Panc1 (cell line): Measurements from ENCODE around the gene TRAF6. TPM values are rescaled to one million over a fixed set of nuclear protein-coding genes. Genes with fewer than 3 reads are reported as not detected.

Experiments used
- ATAC-seq: fragments of 200-7000 bp; cut with Tn5 transposase; 2 replicates; pipeline ENCODE4 v1.9.1; 2020; ENCODE audit warnings: mild to moderate bottlenecking, moderate library complexity
- BruUV-seq: library from RNA; stranded (reverse); fragments of 400-500 nt; replicated peaks from 2 replicates; lab custom pipeline; 2021; lab: Mats Ljungman, UMichigan
- CTCF ChIA-PET: fragments of 300-600 bp; sonication (Branson Sonifier 250); formaldehyde crosslinking; loops from one replicate; lab custom pipeline; 2022; ENCODE audit warnings: antibody characterized with exemption; lab: Charles Lee
- POLR2A ChIA-PET: fragments of 300-600 bp; sonication (Branson Sonifier 250); formaldehyde crosslinking; loops from one replicate; lab custom pipeline; 2022; ENCODE audit warnings: antibody characterized with exemption; lab: Charles Lee
- DNase-seq: peaks from one replicate; pipeline ENCODE4 v3.0.0-alpha.2; 2010; ENCODE audit warnings: low read depth, low spot score
- H3K27ac ChIP-seq: 2 replicates; pipeline ENCODE4 v1.5.1; 2011; ENCODE audit warnings: mild to moderate bottlenecking, low read length, inconsistent platforms
- H3K27me3 ChIP-seq: fragments of 200-500 bp; sonication (Bioruptor generic); 2 replicates; pipeline ENCODE4 v1.6.0; 2014; ENCODE audit warnings: low read length, inconsistent platforms; ENCODE audit not compliant: control insufficient read depth, insufficient read depth
- H3K36me3 ChIP-seq: fragments of 200-500 bp; sonication (Bioruptor generic); 2 replicates; pipeline ENCODE4 v1.5.1; 2014; ENCODE audit warnings: inconsistent platforms, mild to moderate bottlenecking, low read length, moderate library complexity; ENCODE audit not compliant: control insufficient read depth, insufficient read depth
- H3K4me1 ChIP-seq: 2 replicates; pipeline ENCODE4 v1.5.1; 2011; ENCODE audit warnings: inconsistent platforms, mild to moderate bottlenecking, low read length, moderate library complexity; ENCODE audit not compliant: control insufficient read depth, insufficient read depth
- H3K4me3 ChIP-seq, 2 experiments: 2 replicates each; pipeline ENCODE4 v1.5.1; 2011 to 2012; ENCODE audit warnings: low read depth in 2 of 2, low read length in 2 of 2, mild to moderate bottlenecking in 2 of 2, inconsistent platforms in 1 of 2, moderate library complexity in 1 of 2
- H3K9me3 ChIP-seq: fragments of 200-500 bp; sonication (Bioruptor generic); 2 replicates; pipeline ENCODE4 v1.5.1; 2014; ENCODE audit warnings: low read depth, mild to moderate bottlenecking, inconsistent platforms, low read length, moderate library complexity; ENCODE audit not compliant: control insufficient read depth, insufficient read depth
- CTCF ChIP-seq: fragments of 450-650 bp; IDR thresholded peaks from 2 replicates; pipeline ENCODE4 v1.5.1; 2017; ENCODE audit warnings: mild to moderate bottlenecking
- POLR2AphosphoS5 ChIP-seq: IDR thresholded peaks from 2 replicates; pipeline ENCODE4 v1.6.1; 2012; ENCODE audit warnings: mild to moderate bottlenecking, low read depth, low read length, moderate library complexity
- REST ChIP-seq, 2 experiments: IDR thresholded peaks; 2 replicates each; pipeline ENCODE4 v1.6.1; 2011 to 2012; ENCODE audit warnings: low read depth in 2 of 2, control low read depth in 1 of 2, low read length in 1 of 2, mild to moderate bottlenecking in 1 of 2, moderate library complexity in 1 of 2; ENCODE audit not compliant: insufficient read depth in 1 of 2
- SIN3A ChIP-seq: IDR thresholded peaks from 2 replicates; pipeline ENCODE4 v1.6.1; 2012; ENCODE audit warnings: low read depth, mild to moderate bottlenecking, low read length, moderate library complexity, borderline replicate concordance; ENCODE audit not compliant: insufficient read depth
- TCF7L2 ChIP-seq: IDR thresholded peaks from 2 replicates; pipeline ENCODE4 v1.6.1; 2011; ENCODE audit warnings: mild to moderate bottlenecking, low read depth, low read length, inconsistent platforms
- in situ Hi-C: cut with HindIII; loops from 2 replicates; pipeline ENCODE4 v1.10.0; 2016; ENCODE audit warnings: low sequenced_read_pairs, low pct_unique_long_range_greater_than_20kb
- intact Hi-C: fragments of 100-400 bp; cut with micrococcal nuclease; formaldehyde crosslinking; loops from one replicate; pipeline ENCODE4 v1.10.0; 2022; ENCODE audit not compliant: unreplicated experiment
- total RNA-seq: library from RNA; stranded (reverse); gene quantifications from one replicate; pipeline ENCODE4 v1.2.1, GENCODE V29; 2021; ENCODE audit not compliant: unreplicated experiment

TRAF6 gene
- total RNA-seq, 1 experiment from 2014 or later, result 10.9 TPM

GRCh38 chr11:36437413-36437812, 72.7 kb downstream of the TRAF6 start:
- CTCF ChIA-PET, result no interaction called here
- H3K36me3 ChIP-seq, result no peaks in the 10 kb centered on the region
- no peak for DNase-seq
- intact Hi-C loops (no loop called here), in situ Hi-C loops (no loop called here)
- TF ChIP-seq POLR2AphosphoS5 (no peak), REST (IDR thresholded peaks at IDR 0.05; ENCODE audit: insufficient read depth in 1 of 2, low read depth in 2 of 2, low read length in 1 of 2) (no peak), TCF7L2 (no peak), SIN3A (no peak), CTCF (no peak)
- peaks cover 3% of the 10 kb centered on the region; the same call in 1 of the 2 replicates for H3K27me3 ChIP-seq
- no peaks in the 10 kb centered on the region; the same call in 1 of the 2 replicates for H3K4me1 ChIP-seq
- no peak overlapping the region for H3K4me3 ChIP-seq
- POLR2A ChIA-PET, result no interaction called here
- no peak for ATAC-seq
- no TSS peak for BruUV-seq
- no peaks in the 10 kb centered on the region for H3K9me3 ChIP-seq
- no peak overlapping the region for H3K27ac ChIP-seq

Other genes with a start within 250 kb of the TRAF6 start
- 41.8 TPM for gene COMMD9, start 220.8 kb downstream of the TRAF6 start, total RNA-seq
- gene PRR5L, start 214.0 kb downstream of the TRAF6 start, total RNA-seq, result 0.36 TPM
- 0.44 TPM for gene RAG1, start 57.7 kb upstream of the TRAF6 start, total RNA-seq
- 18.2 TPM for gene IFTAP, start 84.2 kb upstream of the TRAF6 start, total RNA-seq
- 0.10 TPM for gene RAG2, start 88.0 kb upstream of the TRAF6 start, total RNA-seq